ENCODE measurements around the gene PTPRT. TPM values are rescaled to one million over a fixed set of nuclear protein-coding genes. Genes with fewer than 3 reads are reported as not detected.

The PTPRT gene
- total RNA-seq, 2 donors from 2014 or later, result not detected

- Histone ChIP-seq H3K4me1 (ENCODE audit: control insufficient read depth in 1 of 2, low read depth in 2 of 2) (no peaks in the 10 kb centered on the region), H3K27me3 (replicated peaks; ENCODE audit: insufficient read depth) (no peaks in the 10 kb centered on the region), H3K4me3 (no peak overlapping the region), H3K27ac (no peak overlapping the region), H3K36me3 (no peaks in the 10 kb centered on the region), H3K9me3 (no peaks in the 10 kb centered on the region)
- DNase-seq (ENCODE audit: low spot score), result no peak
- no peak for ATAC-seq (ENCODE audit: insufficient number of reproducible peaks, low FRiP score, low read depth)
- no peak for TF ChIP-seq CTCF (IDR thresholded peaks at IDR 0.05)
Observed at GRCh38 chr20:42734660-42735368, 454.9 kb downstream of the PTPRT start.

- Histone ChIP-seq H3K4me1 (ENCODE audit: control insufficient read depth in 1 of 2, low read depth in 2 of 2) (no peaks in the 10 kb centered on the region), H3K9me3 (no peaks in the 10 kb centered on the region), H3K36me3 (no peaks in the 10 kb centered on the region), H3K27ac (no peak overlapping the region), H3K27me3 (replicated peaks; ENCODE audit: insufficient read depth) (no peaks in the 10 kb centered on the region), H3K4me3 (no peak overlapping the region)
- DNase-seq (ENCODE audit: low spot score) (no peak), ATAC-seq (ENCODE audit: insufficient number of reproducible peaks, low FRiP score, low read depth) (no peak)
- TF ChIP-seq CTCF (IDR thresholded peaks at IDR 0.05), result no peak
Observed at GRCh38 chr20:42721923-42722322, 467.8 kb downstream of the PTPRT start.

DNA sequence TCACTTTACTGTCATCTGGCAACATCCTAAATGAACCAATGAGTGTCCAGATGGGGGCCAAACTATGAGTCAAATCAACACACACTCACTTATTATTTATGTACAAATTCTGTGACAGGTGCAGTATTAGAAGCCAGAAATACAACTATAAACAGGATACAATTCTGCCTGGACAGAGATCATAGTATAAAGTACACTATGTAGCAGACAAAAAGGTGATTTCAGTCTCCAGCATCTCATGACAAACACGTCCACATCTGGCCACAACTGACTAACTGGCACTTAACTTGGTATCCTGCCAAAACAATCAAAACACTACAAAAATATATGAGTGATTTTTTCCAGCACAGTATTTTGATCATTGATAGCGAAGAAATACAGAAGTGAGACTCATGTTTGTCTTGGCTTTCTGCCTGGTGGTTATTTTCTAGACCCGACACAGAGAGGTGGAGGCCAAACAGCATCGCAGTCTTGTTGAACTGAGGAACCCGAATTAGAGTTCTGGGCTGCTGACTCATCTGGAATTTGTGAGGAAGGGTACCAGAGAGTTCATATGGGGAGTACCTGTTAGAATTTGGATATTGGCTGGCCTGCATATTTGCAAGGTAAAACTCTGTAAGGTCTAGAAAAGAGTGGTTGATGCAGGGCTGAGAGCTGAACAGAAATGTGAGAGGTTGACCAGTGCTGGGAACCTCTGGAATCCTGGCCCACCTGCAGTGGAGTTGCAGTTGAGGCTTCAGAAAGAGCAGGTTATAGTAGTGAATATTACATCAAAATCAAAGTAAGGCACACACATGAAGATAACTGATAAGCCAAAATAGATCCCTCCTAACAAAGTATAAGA is 475.2 kb downstream of the PTPRT start:
- no peak for TF ChIP-seq CTCF (IDR thresholded peaks at IDR 0.05)
- H3K4me1 ChIP-seq (ENCODE audit: control insufficient read depth in 1 of 2, low read depth in 2 of 2), result no peaks in the 10 kb centered on the region
- DNase-seq (ENCODE audit: low spot score) (no peak), ATAC-seq (ENCODE audit: insufficient number of reproducible peaks, low FRiP score, low read depth) (no peak)
- H3K27ac ChIP-seq, result no peak overlapping the region
- H3K36me3 ChIP-seq, result no peaks in the 10 kb centered on the region
- no peaks in the 10 kb centered on the region for H3K9me3 ChIP-seq
- no peaks in the 10 kb centered on the region for H3K27me3 ChIP-seq (replicated peaks; ENCODE audit: insufficient read depth)
- H3K4me3 ChIP-seq, result no peak overlapping the region

- ATAC-seq (ENCODE audit: insufficient number of reproducible peaks, low FRiP score, low read depth) (no peak), DNase-seq (ENCODE audit: low spot score) (no peak)
- H3K36me3 ChIP-seq, result no peaks in the 10 kb centered on the region
- no peak overlapping the region for H3K4me3 ChIP-seq
- H3K27me3 ChIP-seq (replicated peaks; ENCODE audit: insufficient read depth), result no peaks in the 10 kb centered on the region
- no peak for TF ChIP-seq CTCF (IDR thresholded peaks at IDR 0.05)
- no peaks in the 10 kb centered on the region for H3K4me1 ChIP-seq (ENCODE audit: control insufficient read depth in 1 of 2, low read depth in 2 of 2)
- no peak overlapping the region for H3K27ac ChIP-seq
- H3K9me3 ChIP-seq, result no peaks in the 10 kb centered on the region
Observed at GRCh38 chr20:42708266-42708665, 481.4 kb downstream of the PTPRT start.

GRCh38 chr20:42706759-42707158 is 482.9 kb downstream of the PTPRT start:
- Histone ChIP-seq H3K27ac (no peak overlapping the region), H3K4me3 (no peak overlapping the region), H3K36me3 (no peaks in the 10 kb centered on the region), H3K4me1 (ENCODE audit: control insufficient read depth in 1 of 2, low read depth in 2 of 2) (no peaks in the 10 kb centered on the region), H3K27me3 (replicated peaks; ENCODE audit: insufficient read depth) (no peaks in the 10 kb centered on the region), H3K9me3 (no peaks in the 10 kb centered on the region)
- no peak for DNase-seq (ENCODE audit: low spot score)
- no peak for ATAC-seq (ENCODE audit: insufficient number of reproducible peaks, low FRiP score, low read depth)
- no peak for TF ChIP-seq CTCF (IDR thresholded peaks at IDR 0.05)
